Endothelial cell of umbilical vein (primary cell): ENCODE results near the gene ANGPTL1. TPM values are rescaled to one million over a fixed set of nuclear protein-coding genes. Genes with fewer than 3 reads are reported as not detected.

Experiments used
- BruUV-seq: library from RNA; stranded (reverse); fragments of 400-500 nt; replicated peaks from 2 replicates; lab custom pipeline; 2021; lab: Mats Ljungman, UMichigan
- CTCF ChIA-PET: fragments of 300-600, 350-600 bp; sonication (Branson Sonifier 250); formaldehyde crosslinking; loops from one replicate; lab custom pipeline; 2021; ENCODE audit warnings: antibody characterized with exemption, inconsistent platforms; lab: Charles Lee
- POLR2A ChIA-PET: fragments of 300-600, 350-600 bp; sonication (Branson Sonifier 250); formaldehyde crosslinking; loops from one replicate; lab custom pipeline; 2021; ENCODE audit warnings: antibody characterized with exemption, inconsistent platforms; lab: Charles Lee
- DNase-seq: peaks from one replicate; pipeline ENCODE4 v3.0.0-alpha.2; 2011; ENCODE audit warnings: low read depth, low spot score
- FAIRE-seq: peaks from 2 replicates; lab custom pipeline; 2011; peaks lifted over from hg19 to GRCh38; lab: Jason Lieb, UNC
- H2AFZ ChIP-seq: 2 replicates; pipeline ENCODE4 v1.6.0; 2012; ENCODE audit warnings: low read depth, low read length, control low read depth, inconsistent platforms
- H3K27ac ChIP-seq: 2 replicates; pipeline ENCODE4 v1.5.1; 2011; ENCODE audit warnings: low read depth, mild to moderate bottlenecking, control low read depth, low read length, moderate library complexity; ENCODE audit not compliant: insufficient read depth
- H3K27me3 ChIP-seq, 2 experiments: 2 replicates each; pipeline versions ENCODE4 v1.6.0 to v1.6.1; 2011; ENCODE audit warnings: low read length in 2 of 2, mixed read lengths in 1 of 2; ENCODE audit not compliant: control insufficient read depth in 2 of 2, insufficient read depth in 2 of 2
- H3K36me3 ChIP-seq, 2 experiments: 2 replicates in 1 of 2; 3 replicates in 1 of 2; pipeline ENCODE4 v1.5.1; 2011; ENCODE audit warnings: low read length in 2 of 2, mild to moderate bottlenecking in 1 of 2, moderate library complexity in 1 of 2; ENCODE audit not compliant: control insufficient read depth in 2 of 2, insufficient read depth in 2 of 2; ENCODE audit errors: extremely low read depth in 1 of 2
- H3K4me1 ChIP-seq: 3 replicates; pipeline ENCODE4 v1.5.1; 2011; ENCODE audit warnings: mild to moderate bottlenecking, low read length; ENCODE audit not compliant: control insufficient read depth, insufficient read depth; ENCODE audit errors: extremely low read depth
- H3K4me2 ChIP-seq: 2 replicates; pipeline ENCODE4 v1.6.1; 2011; ENCODE audit warnings: low read length, control low read depth, mixed read lengths; ENCODE audit not compliant: insufficient read depth
- H3K4me3 ChIP-seq, 3 experiments: fragments of 200-600 bp in 1 of 3; sonication (generic), shearing (Covaris generic) in 1 of 3; replicated peaks in 1 of 3; 2 replicates each; pipeline ENCODE4 v1.5.1; 2011 to 2016; ENCODE audit warnings: control low read depth in 3 of 3, low read length in 3 of 3, mild to moderate bottlenecking in 2 of 3, inconsistent platforms in 1 of 3, low read depth in 1 of 3, moderate library complexity in 1 of 3; ENCODE audit not compliant: insufficient read depth in 1 of 3
- H3K79me2 ChIP-seq: 2 replicates; pipeline ENCODE4 v1.6.0; 2012; ENCODE audit warnings: low read length, inconsistent platforms; ENCODE audit not compliant: control insufficient read depth, insufficient read depth
- H3K9ac ChIP-seq: replicated peaks from 2 replicates; pipeline ENCODE3; 2011; ENCODE audit warnings: low read length, control low read depth; ENCODE audit not compliant: insufficient read depth; ENCODE audit errors: extremely low read depth
- H3K9me1 ChIP-seq: replicated peaks from 3 replicates; pipeline ENCODE4 v1.6.0; 2011; ENCODE audit warnings: mild to moderate bottlenecking, low read length; ENCODE audit not compliant: control insufficient read depth, insufficient read depth; ENCODE audit errors: extremely low read depth
- H3K9me3 ChIP-seq: replicated peaks from 2 replicates; pipeline ENCODE4 v1.5.1; 2012; ENCODE audit warnings: low read length, inconsistent platforms; ENCODE audit not compliant: control insufficient read depth, insufficient read depth
- H4K20me1 ChIP-seq: replicated peaks from 2 replicates; pipeline ENCODE3; 2011; ENCODE audit warnings: mild to moderate bottlenecking, low read length; ENCODE audit not compliant: control insufficient read depth, insufficient read depth; ENCODE audit errors: extremely low read depth
- EZH2 ChIP-seq: IDR thresholded peaks from 2 replicates; pipeline ENCODE4 v1.6.1; 2012; ENCODE audit warnings: borderline replicate concordance, low read depth, mild to moderate bottlenecking, moderate library complexity, low read length, inconsistent platforms; ENCODE audit not compliant: severe bottlenecking
- FOS ChIP-seq: IDR thresholded peaks from 2 replicates; pipeline ENCODE4 v1.6.1; 2011; ENCODE audit warnings: mild to moderate bottlenecking, low read length, moderate library complexity, borderline replicate concordance; ENCODE audit not compliant: insufficient read depth
- GATA2 ChIP-seq: IDR thresholded peaks from 2 replicates; pipeline ENCODE4 v1.7.0; 2011; ENCODE audit warnings: low read depth, mild to moderate bottlenecking, moderate library complexity, mixed read lengths, low read length; ENCODE audit not compliant: insufficient read length, insufficient read depth
- JUN ChIP-seq: IDR thresholded peaks from 2 replicates; pipeline ENCODE4 v1.6.1; 2011; ENCODE audit warnings: borderline replicate concordance, low read depth; ENCODE audit not compliant: insufficient read length, insufficient read depth
- MYC ChIP-seq: IDR thresholded peaks from one replicate; pipeline ENCODE4 v1.6.1; 2011; ENCODE audit warnings: mild to moderate bottlenecking, low read depth, low read length
- POLR2A ChIP-seq: IDR thresholded peaks from 2 replicates; pipeline ENCODE4 v1.6.1; 2012; ENCODE audit warnings: low read depth, mild to moderate bottlenecking, control low read depth, low read length
- POLR2AphosphoS5 ChIP-seq: IDR thresholded peaks from 2 replicates; pipeline ENCODE4 v1.6.1; 2012; ENCODE audit warnings: low read depth, mild to moderate bottlenecking, control low read depth, low read length, moderate library complexity; ENCODE audit not compliant: insufficient read depth
- dilution Hi-C: fragments of 300-500 bp; cut with MboI; formaldehyde crosslinking; loops from one replicate; pipeline ENCODE4 v1.15.0; 2019; ENCODE audit warnings: low sequenced_read_pairs; ENCODE audit not compliant: extremely low pct_ligation_motif_present
- intact Hi-C: fragments of 100-400 bp; cut with micrococcal nuclease; formaldehyde crosslinking; loops from one replicate; pipeline ENCODE4 v1.10.0; 2022
- polyA plus RNA-seq, 4 experiments: library from polyadenylated mRNA; depleted of rRNA in 3 of 4; stranded (reverse) in 3 of 4; unstranded in 1 of 4; fragments of >200 nt; gene quantifications; 2 replicates each; pipeline versions ENCODE4 v1.2.1 to v1.2.3, GENCODE V29; 2011 to 2012; ENCODE audit warnings: missing spikeins in 1 of 4
- total RNA-seq: library from RNA; stranded (reverse); gene quantifications from 2 replicates; pipeline ENCODE4 v1.2.3, GENCODE V29; 2021
- TF ChIP-seq, protein P1 (sequence below), 2 donors: IDR thresholded peaks; 1 replicate in 1 of 2; 2 replicates in 1 of 2; pipeline ENCODE4 v1.5.1; 2011; ENCODE audit warnings: low read length in 2 of 2, mild to moderate bottlenecking in 2 of 2, moderate library complexity in 2 of 2, control low read depth in 1 of 2, inconsistent platforms in 1 of 2, low read depth in 1 of 2; ENCODE audit not compliant: insufficient read depth in 1 of 2; ENCODE audit errors: extremely low read depth in 1 of 2
- TF ChIP-seq, protein P2 (sequence below): IDR thresholded peaks from 2 replicates; pipeline ENCODE4 v1.6.1; 2011; ENCODE audit not compliant: insufficient read depth, insufficient read length

ANGPTL1 gene
- total and polyA plus RNA-seq, 2 donors (not counting 3 experiments of a cell fraction or from before 2014, with no cell fraction given) = 0.15 TPM; not detected in 1

DNA sequence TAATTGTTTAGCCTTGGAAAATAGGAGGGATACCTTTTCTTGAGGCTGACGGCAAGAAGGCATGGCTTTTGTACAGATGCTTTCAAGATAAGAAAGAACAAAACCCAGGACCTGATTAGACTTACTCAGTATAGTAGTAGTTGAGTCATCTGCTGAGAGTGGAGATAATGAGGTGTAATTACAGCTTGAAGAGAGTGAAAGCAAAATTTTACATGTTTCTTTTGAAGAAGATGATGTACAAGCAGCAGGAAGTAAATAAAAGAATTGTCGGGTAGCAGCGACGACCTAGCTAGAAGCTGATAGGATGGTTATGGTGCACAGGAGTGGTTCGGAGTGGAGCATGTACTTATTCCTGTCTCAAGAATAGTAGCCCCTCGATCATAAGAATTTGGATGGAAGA is 6.6 kb downstream of the ANGPTL1 start:
- Histone ChIP-seq H3K4me3 (no peak overlapping the region), H4K20me1 (no peaks in the 10 kb centered on the region), H2AFZ (no peak overlapping the region), H3K36me3 (no peaks in the 10 kb centered on the region), H3K9ac (no peak overlapping the region), H3K79me2 (no peaks in the 10 kb centered on the region), H3K27me3 (no peaks in the 10 kb centered on the region), H3K27ac (no peak overlapping the region), H3K4me2 (no peak overlapping the region), H3K9me3 (no peaks in the 10 kb centered on the region), H3K9me1 (no peaks in the 10 kb centered on the region), H3K4me1 (peaks cover 13% of the 10 kb centered on the region)
- intact Hi-C loops (no loop called here), dilution Hi-C loops (no loop called here)
- TF ChIP-seq EZH2 (no peak), MYC (no peak)
- TF ChIP-seq, protein P1, sequence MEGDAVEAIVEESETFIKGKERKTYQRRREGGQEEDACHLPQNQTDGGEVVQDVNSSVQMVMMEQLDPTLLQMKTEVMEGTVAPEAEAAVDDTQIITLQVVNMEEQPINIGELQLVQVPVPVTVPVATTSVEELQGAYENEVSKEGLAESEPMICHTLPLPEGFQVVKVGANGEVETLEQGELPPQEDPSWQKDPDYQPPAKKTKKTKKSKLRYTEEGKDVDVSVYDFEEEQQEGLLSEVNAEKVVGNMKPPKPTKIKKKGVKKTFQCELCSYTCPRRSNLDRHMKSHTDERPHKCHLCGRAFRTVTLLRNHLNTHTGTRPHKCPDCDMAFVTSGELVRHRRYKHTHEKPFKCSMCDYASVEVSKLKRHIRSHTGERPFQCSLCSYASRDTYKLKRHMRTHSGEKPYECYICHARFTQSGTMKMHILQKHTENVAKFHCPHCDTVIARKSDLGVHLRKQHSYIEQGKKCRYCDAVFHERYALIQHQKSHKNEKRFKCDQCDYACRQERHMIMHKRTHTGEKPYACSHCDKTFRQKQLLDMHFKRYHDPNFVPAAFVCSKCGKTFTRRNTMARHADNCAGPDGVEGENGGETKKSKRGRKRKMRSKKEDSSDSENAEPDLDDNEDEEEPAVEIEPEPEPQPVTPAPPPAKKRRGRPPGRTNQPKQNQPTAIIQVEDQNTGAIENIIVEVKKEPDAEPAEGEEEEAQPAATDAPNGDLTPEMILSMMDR (IDR thresholded peaks at IDR 0.05; ENCODE audit: extremely low read depth in 1 of 2, insufficient read depth in 1 of 2, low read depth in 1 of 2, low read length in 2 of 2) = no peak
- FAIRE-seq (no peak), DNase-seq (no peak)
- BruUV-seq = no TSS peak
- POLR2A ChIA-PET = no interaction called here
- CTCF ChIA-PET = no interaction called here

DNA sequence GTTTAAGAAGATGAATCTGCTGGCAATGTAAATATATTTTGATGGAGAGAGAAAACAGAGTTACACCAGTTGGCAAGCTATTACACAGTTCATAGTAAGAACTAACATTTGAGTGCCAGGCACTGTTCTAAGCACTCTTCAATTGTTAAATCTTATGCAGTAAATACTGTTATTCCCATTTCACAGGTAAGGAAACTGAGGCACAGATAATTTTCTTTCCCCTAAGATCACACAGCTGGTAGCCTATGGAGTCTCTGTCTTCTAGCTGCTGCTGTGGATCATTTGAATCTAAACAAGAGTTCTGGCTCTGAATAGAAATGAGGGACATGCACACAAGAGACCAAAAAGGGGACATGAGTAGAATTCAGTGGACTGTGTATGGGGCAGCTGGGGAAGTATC is 8.0 kb downstream of the ANGPTL1 start:
- ChIA-PET CTCF (interaction anchor here (1.0 to 1.2 kb wide), 4 partner anchors 9 to 320 kb away, joined by 3 to 4 read pairs (median 3); no protein-coding TSS in a partner anchor), POLR2A (no interaction called here)
- TF ChIP-seq POLR2AphosphoS5 (no peak), MYC (no peak), FOS (no peak), POLR2A (no peak), GATA2 (no peak), EZH2 (no peak), JUN (no peak)
- TF ChIP-seq, protein P1 (IDR thresholded peaks at IDR 0.05; ENCODE audit: extremely low read depth in 1 of 2, insufficient read depth in 1 of 2, low read depth in 1 of 2, low read length in 2 of 2) = no peak
- TF ChIP-seq, protein P2, sequence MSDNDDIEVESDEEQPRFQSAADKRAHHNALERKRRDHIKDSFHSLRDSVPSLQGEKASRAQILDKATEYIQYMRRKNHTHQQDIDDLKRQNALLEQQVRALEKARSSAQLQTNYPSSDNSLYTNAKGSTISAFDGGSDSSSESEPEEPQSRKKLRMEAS = no peak
- H3K27ac ChIP-seq = no peak overlapping the region
- dilution Hi-C loops = no loop called here
- peaks cover 7% of the 10 kb centered on the region for H3K4me1 ChIP-seq
- no peaks in the 10 kb centered on the region for H3K9me3 ChIP-seq
- intact Hi-C loops = no loop called here
- FAIRE-seq (no peak), DNase-seq (no peak)
- H3K9me1 ChIP-seq = no peaks in the 10 kb centered on the region
- H3K9ac ChIP-seq = no peak overlapping the region
- no peaks in the 10 kb centered on the region for H3K36me3 ChIP-seq
- no peaks in the 10 kb centered on the region for H3K27me3 ChIP-seq
- H4K20me1 ChIP-seq = no peaks in the 10 kb centered on the region
- BruUV-seq = no TSS peak
- no peak overlapping the region for H3K4me2 ChIP-seq
- H3K79me2 ChIP-seq = no peaks in the 10 kb centered on the region
- H2AFZ ChIP-seq = no peak overlapping the region
- no peak overlapping the region for H3K4me3 ChIP-seq
